ENCODE data around the gene SOBP. TPM values are rescaled to one million over a fixed set of nuclear protein-coding genes. Genes with fewer than 3 reads are reported as not detected.
A peak's percentile ranks its signal among the peaks of the same experiment; 100 is the strongest.

Gene SOBP
- total RNA-seq, 1 donor from 2014 or later = 1.2 TPM

DNA sequence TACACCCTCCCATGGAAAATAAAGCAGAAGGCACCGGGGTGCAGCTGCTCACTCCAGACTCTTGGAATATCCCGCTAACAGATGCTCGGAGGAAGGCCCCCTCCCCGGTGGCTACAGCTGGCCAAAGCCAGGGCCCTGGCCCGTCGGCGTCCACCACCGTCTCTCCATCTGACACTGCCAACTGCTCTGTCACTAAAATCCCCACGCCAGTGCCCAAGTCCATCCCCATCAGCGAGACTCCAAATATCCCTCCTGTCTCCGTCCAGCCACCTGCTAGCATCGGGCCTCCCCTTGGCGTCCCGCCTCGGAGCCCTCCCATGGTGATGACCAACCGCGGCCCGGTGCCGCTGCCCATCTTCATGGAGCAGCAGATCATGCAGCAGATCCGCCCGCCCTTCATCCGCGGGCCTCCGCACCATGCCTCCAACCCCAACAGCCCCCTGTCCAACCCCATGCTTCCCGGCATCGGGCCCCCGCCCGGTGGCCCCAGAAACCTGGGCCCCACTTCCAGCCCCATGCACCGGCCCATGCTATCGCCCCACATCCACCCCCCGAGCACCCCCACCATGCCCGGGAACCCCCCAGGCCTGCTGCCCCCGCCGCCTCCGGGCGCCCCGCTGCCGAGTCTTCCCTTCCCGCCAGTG lies 143.9 kb downstream of the SOBP start:
- DNase-seq (ENCODE audit: low read depth) = no peak
- Histone ChIP-seq H3K27me3 (ENCODE audit: control insufficient read depth, insufficient read depth, low read length) (no peaks in the 10 kb centered on the region), H3K4me3 (ENCODE audit: low read depth, low read length) (no peak overlapping the region), H3K36me3 (ENCODE audit: control insufficient read depth, insufficient read depth, low read length) (no peaks in the 10 kb centered on the region)
- TF ChIP-seq, protein P1, sequence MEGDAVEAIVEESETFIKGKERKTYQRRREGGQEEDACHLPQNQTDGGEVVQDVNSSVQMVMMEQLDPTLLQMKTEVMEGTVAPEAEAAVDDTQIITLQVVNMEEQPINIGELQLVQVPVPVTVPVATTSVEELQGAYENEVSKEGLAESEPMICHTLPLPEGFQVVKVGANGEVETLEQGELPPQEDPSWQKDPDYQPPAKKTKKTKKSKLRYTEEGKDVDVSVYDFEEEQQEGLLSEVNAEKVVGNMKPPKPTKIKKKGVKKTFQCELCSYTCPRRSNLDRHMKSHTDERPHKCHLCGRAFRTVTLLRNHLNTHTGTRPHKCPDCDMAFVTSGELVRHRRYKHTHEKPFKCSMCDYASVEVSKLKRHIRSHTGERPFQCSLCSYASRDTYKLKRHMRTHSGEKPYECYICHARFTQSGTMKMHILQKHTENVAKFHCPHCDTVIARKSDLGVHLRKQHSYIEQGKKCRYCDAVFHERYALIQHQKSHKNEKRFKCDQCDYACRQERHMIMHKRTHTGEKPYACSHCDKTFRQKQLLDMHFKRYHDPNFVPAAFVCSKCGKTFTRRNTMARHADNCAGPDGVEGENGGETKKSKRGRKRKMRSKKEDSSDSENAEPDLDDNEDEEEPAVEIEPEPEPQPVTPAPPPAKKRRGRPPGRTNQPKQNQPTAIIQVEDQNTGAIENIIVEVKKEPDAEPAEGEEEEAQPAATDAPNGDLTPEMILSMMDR (IDR thresholded peaks at IDR 0.05; ENCODE audit: insufficient read depth, low read length, poor library complexity, severe bottlenecking) = no peak

DNA sequence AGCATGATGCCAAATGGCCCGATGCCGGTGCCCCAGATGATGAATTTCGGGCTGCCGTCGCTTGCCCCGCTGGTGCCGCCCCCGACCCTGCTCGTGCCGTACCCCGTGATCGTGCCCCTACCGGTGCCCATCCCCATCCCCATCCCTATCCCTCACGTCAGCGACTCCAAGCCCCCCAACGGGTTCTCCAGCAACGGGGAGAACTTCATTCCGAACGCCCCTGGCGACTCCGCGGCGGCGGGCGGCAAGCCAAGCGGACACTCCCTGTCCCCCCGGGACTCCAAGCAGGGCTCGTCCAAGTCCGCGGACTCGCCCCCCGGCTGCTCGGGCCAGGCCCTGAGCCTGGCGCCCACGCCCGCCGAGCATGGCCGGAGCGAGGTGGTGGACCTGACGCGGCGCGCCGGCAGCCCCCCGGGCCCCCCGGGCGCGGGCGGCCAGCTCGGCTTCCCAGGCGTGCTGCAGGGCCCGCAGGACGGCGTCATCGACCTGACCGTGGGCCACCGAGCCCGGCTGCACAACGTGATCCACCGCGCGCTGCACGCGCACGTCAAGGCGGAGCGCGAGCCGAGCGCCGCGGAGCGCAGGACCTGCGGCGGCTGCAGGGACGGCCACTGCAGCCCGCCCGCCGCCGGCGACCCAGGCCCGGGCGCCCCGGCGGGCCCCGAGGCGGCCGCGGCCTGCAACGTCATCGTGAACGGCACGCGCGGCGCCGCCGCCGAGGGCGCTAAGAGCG lies 144.6 kb downstream of the SOBP start:
- no peaks in the 10 kb centered on the region for H3K27me3 ChIP-seq (ENCODE audit: control insufficient read depth, insufficient read depth, low read length)
- no peak overlapping the region for H3K4me3 ChIP-seq (ENCODE audit: low read depth, low read length)
- no peak for DNase-seq (ENCODE audit: low read depth)
- TF ChIP-seq, protein P1 (IDR thresholded peaks at IDR 0.05; ENCODE audit: insufficient read depth, low read length, poor library complexity, severe bottlenecking) = no peak
- no peaks in the 10 kb centered on the region for H3K36me3 ChIP-seq (ENCODE audit: control insufficient read depth, insufficient read depth, low read length)

DNA sequence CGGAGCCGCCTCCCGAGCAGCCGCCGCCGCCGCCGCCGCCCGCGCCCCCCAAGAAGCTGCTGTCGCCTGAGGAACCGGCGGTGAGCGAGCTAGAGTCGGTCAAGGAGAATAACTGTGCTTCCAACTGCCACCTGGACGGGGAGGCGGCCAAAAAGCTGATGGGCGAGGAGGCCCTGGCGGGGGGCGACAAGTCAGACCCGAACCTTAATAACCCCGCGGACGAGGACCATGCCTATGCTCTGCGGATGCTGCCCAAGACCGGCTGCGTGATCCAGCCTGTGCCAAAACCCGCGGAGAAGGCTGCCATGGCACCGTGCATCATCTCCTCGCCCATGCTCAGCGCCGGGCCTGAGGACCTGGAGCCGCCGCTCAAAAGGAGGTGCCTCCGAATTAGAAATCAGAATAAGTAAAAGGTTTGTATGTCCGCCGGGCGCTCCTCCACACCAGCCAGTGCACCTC lies 145.2 kb downstream of the SOBP start:
- TF ChIP-seq, protein P1 (IDR thresholded peaks at IDR 0.05; ENCODE audit: insufficient read depth, low read length, poor library complexity, severe bottlenecking) = no peak
- Histone ChIP-seq H3K4me3 (ENCODE audit: low read depth, low read length) (no peak overlapping the region), H3K36me3 (ENCODE audit: control insufficient read depth, insufficient read depth, low read length) (no peaks in the 10 kb centered on the region), H3K27me3 (ENCODE audit: control insufficient read depth, insufficient read depth, low read length) (no peaks in the 10 kb centered on the region)
- no peak for DNase-seq (ENCODE audit: low read depth)

DNA sequence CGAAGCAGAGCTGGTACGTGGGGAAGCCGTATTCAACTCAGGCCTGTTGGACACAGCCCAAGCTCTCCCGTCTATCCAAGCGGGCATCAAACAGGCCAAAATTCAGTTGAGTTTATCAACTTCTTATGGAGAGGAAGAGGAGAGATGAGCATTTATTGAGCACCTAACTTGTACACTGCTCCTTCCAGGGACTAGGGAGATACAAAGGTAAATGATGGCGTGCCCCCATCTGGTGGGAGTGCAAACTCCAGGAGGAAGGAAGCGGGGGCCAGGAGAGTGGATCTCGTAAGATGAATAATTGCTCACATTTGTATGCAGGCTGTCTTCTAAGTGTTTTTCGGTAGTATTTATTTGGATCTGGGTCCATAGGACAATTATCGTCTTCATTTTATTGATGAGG lies 146.6 kb downstream of the SOBP start:
- TF ChIP-seq, protein P1 (IDR thresholded peaks at IDR 0.05; ENCODE audit: insufficient read depth, low read length, poor library complexity, severe bottlenecking) = peak; percentile 3
- Histone ChIP-seq H3K27me3 (ENCODE audit: control insufficient read depth, insufficient read depth, low read length) (no peaks in the 10 kb centered on the region), H3K4me3 (ENCODE audit: low read depth, low read length) (no peak overlapping the region), H3K36me3 (ENCODE audit: control insufficient read depth, insufficient read depth, low read length) (no peaks in the 10 kb centered on the region)
- DNase-seq (ENCODE audit: low read depth) = no peak

DNA sequence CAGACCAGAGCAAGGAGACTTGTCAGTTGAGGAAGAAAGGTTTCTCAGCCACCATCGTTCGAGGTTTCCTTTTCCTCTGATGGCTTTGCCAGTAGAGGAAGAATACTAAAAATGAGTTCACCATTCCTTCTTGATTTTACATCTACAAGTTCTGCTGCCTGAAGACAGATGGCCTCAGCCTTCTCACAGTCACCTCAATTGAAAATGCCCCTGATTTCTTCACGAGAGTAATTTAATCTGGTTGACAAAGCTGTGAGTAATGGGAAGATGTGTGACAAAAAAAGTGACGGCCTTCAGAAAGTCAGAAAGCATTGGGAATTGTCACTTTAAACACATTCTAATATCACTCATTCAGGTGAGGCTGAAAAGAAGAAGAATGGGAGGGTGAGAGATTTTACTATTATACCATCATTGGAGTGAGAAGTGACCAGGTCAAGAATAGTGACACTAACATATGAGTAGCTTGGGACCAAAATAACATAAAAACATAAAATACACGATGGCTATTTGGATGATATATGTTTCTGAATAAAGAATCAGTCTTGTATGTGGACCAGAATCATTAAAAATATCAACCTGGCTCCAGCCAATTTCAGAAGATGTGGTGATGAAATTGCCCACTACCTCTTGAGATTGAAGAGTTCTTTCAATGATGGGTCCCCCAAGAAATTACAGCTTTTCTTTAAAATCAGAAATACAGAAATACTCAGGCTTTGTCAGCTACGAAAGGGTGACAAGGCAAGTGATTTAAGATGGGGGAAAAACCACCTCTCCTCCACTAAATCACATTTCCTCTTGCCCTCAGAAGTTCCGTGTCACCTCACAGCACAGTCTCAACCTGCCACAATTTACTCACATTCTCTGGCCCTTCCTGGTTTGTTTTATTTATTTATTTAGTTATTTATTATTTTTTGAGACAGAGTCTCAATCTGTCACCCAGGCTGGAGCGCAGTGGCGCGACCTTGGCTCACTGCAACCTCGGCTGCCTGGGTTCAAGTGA lies 147.7 kb downstream of the SOBP start:
- no peak for DNase-seq (ENCODE audit: low read depth)
- H3K27me3 ChIP-seq (ENCODE audit: control insufficient read depth, insufficient read depth, low read length) = no peaks in the 10 kb centered on the region
- TF ChIP-seq, protein P1 (IDR thresholded peaks at IDR 0.05; ENCODE audit: insufficient read depth, low read length, poor library complexity, severe bottlenecking) = no peak
- H3K36me3 ChIP-seq (ENCODE audit: control insufficient read depth, insufficient read depth, low read length) = no peaks in the 10 kb centered on the region
- no peak overlapping the region for H3K4me3 ChIP-seq (ENCODE audit: low read depth, low read length)

Data from kidney epithelial cell (primary cell).